ENCODE results near the gene DEFB113.

Gene DEFB113

GRCh38 chr6:49937811-49938210, 31.6 kb downstream of the DEFB113 start:
- Histone ChIP-seq H3K9me2 (replicated peaks; ENCODE audit: insufficient read depth, low read length) (no peaks in the 10 kb centered on the region), H3F3A (ENCODE audit: insufficient read depth, low read length) (no peaks in the 10 kb centered on the region), H3K79me2 (ENCODE audit: low read length) (no peaks in the 10 kb centered on the region), H3K27ac (ENCODE audit: low read length) (no peak overlapping the region), H4K20me1 (ENCODE audit: insufficient read depth, low read length) (no peaks in the 10 kb centered on the region), H3K9ac (ENCODE audit: low read length) (no peak overlapping the region), H3K36me3 (replicated peaks; ENCODE audit: insufficient read depth, low read length) (no peaks in the 10 kb centered on the region), H3K9me3 (replicated peaks; ENCODE audit: insufficient read depth, low read length) (no peaks in the 10 kb centered on the region), H2AFZ (ENCODE audit: low read length) (no peak overlapping the region), H3K4me2 (ENCODE audit: low read depth, low read length) (no peak overlapping the region), H3K4me3 (ENCODE audit: low read length) (no peak overlapping the region), H3K4me1 (ENCODE audit: low read length) (no peaks in the 10 kb centered on the region), H3K27me3 (replicated peaks; ENCODE audit: insufficient read depth, low read length) (no peaks in the 10 kb centered on the region)
- DNase-seq: no peak
- TF ChIP-seq CTCF (IDR thresholded peaks at IDR 0.05; ENCODE audit: low read length): no peak
- TF ChIP-seq EZH2phosphoT487 (IDR thresholded peaks at IDR 0.05; ENCODE audit: low read length): no peak
- TF ChIP-seq EZH2 (optimal IDR thresholded peaks at IDR 0.05; ENCODE audit: low read depth, low read length): no peak

GRCh38 chr6:49937017-49937416, 32.4 kb downstream of the DEFB113 start:
- Histone ChIP-seq H3K36me3 (replicated peaks; ENCODE audit: insufficient read depth, low read length) (no peaks in the 10 kb centered on the region), H2AFZ (ENCODE audit: low read length) (no peak overlapping the region), H3K9me2 (replicated peaks; ENCODE audit: insufficient read depth, low read length) (no peaks in the 10 kb centered on the region), H3K4me3 (ENCODE audit: low read length) (no peak overlapping the region), H3K9ac (ENCODE audit: low read length) (no peak overlapping the region), H3K27me3 (replicated peaks; ENCODE audit: insufficient read depth, low read length) (no peaks in the 10 kb centered on the region), H3F3A (ENCODE audit: insufficient read depth, low read length) (no peaks in the 10 kb centered on the region), H3K4me1 (ENCODE audit: low read length) (no peaks in the 10 kb centered on the region), H3K79me2 (ENCODE audit: low read length) (no peaks in the 10 kb centered on the region), H3K9me3 (replicated peaks; ENCODE audit: insufficient read depth, low read length) (no peaks in the 10 kb centered on the region), H4K20me1 (ENCODE audit: insufficient read depth, low read length) (no peaks in the 10 kb centered on the region), H3K27ac (ENCODE audit: low read length) (no peak overlapping the region), H3K4me2 (ENCODE audit: low read depth, low read length) (no peak overlapping the region)
- DNase-seq: no peak
- TF ChIP-seq CTCF (IDR thresholded peaks at IDR 0.05; ENCODE audit: low read length) (no peak), EZH2 (optimal IDR thresholded peaks at IDR 0.05; ENCODE audit: low read depth, low read length) (no peak), EZH2phosphoT487 (IDR thresholded peaks at IDR 0.05; ENCODE audit: low read length) (no peak)

GRCh38 chr6:49935387-49935786, 34.0 kb downstream of the DEFB113 start:
- no peaks in the 10 kb centered on the region for H3K9me3 ChIP-seq (replicated peaks; ENCODE audit: insufficient read depth, low read length)
- no peaks in the 10 kb centered on the region for H3K79me2 ChIP-seq (ENCODE audit: low read length)
- TF ChIP-seq EZH2 (optimal IDR thresholded peaks at IDR 0.05; ENCODE audit: low read depth, low read length) (no peak), CTCF (IDR thresholded peaks at IDR 0.05; ENCODE audit: low read length) (no peak), EZH2phosphoT487 (IDR thresholded peaks at IDR 0.05; ENCODE audit: low read length) (no peak)
- no peaks in the 10 kb centered on the region for H3K9me2 ChIP-seq (replicated peaks; ENCODE audit: insufficient read depth, low read length)
- no peaks in the 10 kb centered on the region for H3K4me1 ChIP-seq (ENCODE audit: low read length)
- DNase-seq: no peak
- H3K4me3 ChIP-seq (ENCODE audit: low read length): no peak overlapping the region
- no peaks in the 10 kb centered on the region for H3K36me3 ChIP-seq (replicated peaks; ENCODE audit: insufficient read depth, low read length)
- no peaks in the 10 kb centered on the region for H3F3A ChIP-seq (ENCODE audit: insufficient read depth, low read length)
- no peak overlapping the region for H3K4me2 ChIP-seq (ENCODE audit: low read depth, low read length)
- no peaks in the 10 kb centered on the region for H3K27me3 ChIP-seq (replicated peaks; ENCODE audit: insufficient read depth, low read length)
- no peaks in the 10 kb centered on the region for H4K20me1 ChIP-seq (ENCODE audit: insufficient read depth, low read length)
- H3K9ac ChIP-seq (ENCODE audit: low read length): no peak overlapping the region
- no peak overlapping the region for H2AFZ ChIP-seq (ENCODE audit: low read length)
- no peak overlapping the region for H3K27ac ChIP-seq (ENCODE audit: low read length)

All from MM.1S (cell line).